ENCODE results near the gene VN1R5.

The VN1R5 gene

GRCh38 chr1:247291161-247291560 lies 35.3 kb downstream of the VN1R5 start:
- H3K4me3 Mint-ChIP-seq: no peak overlapping the region
- no peak overlapping the region for H3K27ac Mint-ChIP-seq
- H3K9me3 Mint-ChIP-seq: peaks cover 9% of the 10 kb centered on the region
- no peaks in the 10 kb centered on the region for H3K4me1 Mint-ChIP-seq
- H3K36me3 Mint-ChIP-seq: no peaks in the 10 kb centered on the region
- H3K27me3 Mint-ChIP-seq: no peaks in the 10 kb centered on the region

GRCh38 chr1:247291833-247292561 lies 36.1 kb downstream of the VN1R5 start:
- no peak overlapping the region for H3K4me3 Mint-ChIP-seq
- H3K27me3 Mint-ChIP-seq: no peaks in the 10 kb centered on the region

GRCh38 chr1:247293047-247293446 lies 37.2 kb downstream of the VN1R5 start:
- H3K4me1 Mint-ChIP-seq: no peaks in the 10 kb centered on the region
- no peak overlapping the region for H3K27ac Mint-ChIP-seq
- peaks cover 3% of the 10 kb centered on the region for H3K9me3 Mint-ChIP-seq
- peaks cover 2% of the 10 kb centered on the region for H3K36me3 Mint-ChIP-seq
- H3K4me3 Mint-ChIP-seq: no peak overlapping the region
- H3K27me3 Mint-ChIP-seq: no peaks in the 10 kb centered on the region

More at GRCh38 chr1:247291833-247292561, 36.1 kb downstream of the VN1R5 start:
- H3K9me3 Mint-ChIP-seq: peaks cover 9% of the 10 kb centered on the region
- no peak overlapping the region for H3K27ac Mint-ChIP-seq
- no peaks in the 10 kb centered on the region for H3K4me1 Mint-ChIP-seq
- H3K36me3 Mint-ChIP-seq: no peaks in the 10 kb centered on the region

GRCh38 chr1:247294282-247294681 lies 38.4 kb downstream of the VN1R5 start:
- Mint-ChIP-seq H3K9me3 (no peaks in the 10 kb centered on the region), H3K4me1 (no peaks in the 10 kb centered on the region), H3K27me3 (no peaks in the 10 kb centered on the region), H3K27ac (no peak overlapping the region), H3K4me3 (no peak overlapping the region), H3K36me3 (peaks cover 2% of the 10 kb centered on the region)

GRCh38 chr1:247295274-247295684 lies 39.4 kb downstream of the VN1R5 start:
- no peaks in the 10 kb centered on the region for H3K9me3 Mint-ChIP-seq
- H3K27me3 Mint-ChIP-seq: no peaks in the 10 kb centered on the region
- H3K4me3 Mint-ChIP-seq: no peak overlapping the region
- no peak overlapping the region for H3K27ac Mint-ChIP-seq
- no peaks in the 10 kb centered on the region for H3K4me1 Mint-ChIP-seq
- H3K36me3 Mint-ChIP-seq: peaks cover 2% of the 10 kb centered on the region

- Mint-ChIP-seq H3K4me3 (no peak overlapping the region), H3K27ac (no peak overlapping the region), H3K27me3 (no peaks in the 10 kb centered on the region), H3K9me3 (no peaks in the 10 kb centered on the region), H3K36me3 (peaks cover 2% of the 10 kb centered on the region), H3K4me1 (no peaks in the 10 kb centered on the region)
Measured at GRCh38 chr1:247295746-247296145, 39.9 kb downstream of the VN1R5 start.

GRCh38 chr1:247296599-247297180 lies 40.8 kb downstream of the VN1R5 start:
- no peak overlapping the region for H3K4me3 Mint-ChIP-seq
- H3K27me3 Mint-ChIP-seq: no peaks in the 10 kb centered on the region
- H3K36me3 Mint-ChIP-seq: peaks cover 2% of the 10 kb centered on the region
- H3K4me1 Mint-ChIP-seq: no peaks in the 10 kb centered on the region
- H3K9me3 Mint-ChIP-seq: no peaks in the 10 kb centered on the region
- no peak overlapping the region for H3K27ac Mint-ChIP-seq

GRCh38 chr1:247297263-247298123 lies 41.6 kb downstream of the VN1R5 start:
- H3K4me3 Mint-ChIP-seq: no peak overlapping the region
- H3K27me3 Mint-ChIP-seq: no peaks in the 10 kb centered on the region
- H3K36me3 Mint-ChIP-seq: peaks cover 6% of the 10 kb centered on the region
- no peaks in the 10 kb centered on the region for H3K9me3 Mint-ChIP-seq
- H3K27ac Mint-ChIP-seq: no peak overlapping the region
- no peaks in the 10 kb centered on the region for H3K4me1 Mint-ChIP-seq

GRCh38 chr1:247298124-247298481 lies 42.2 kb downstream of the VN1R5 start:
- no peaks in the 10 kb centered on the region for H3K27me3 Mint-ChIP-seq
- H3K4me3 Mint-ChIP-seq: no peak overlapping the region
- H3K27ac Mint-ChIP-seq: no peak overlapping the region
- no peaks in the 10 kb centered on the region for H3K4me1 Mint-ChIP-seq
- no peaks in the 10 kb centered on the region for H3K9me3 Mint-ChIP-seq
- peaks cover 10% of the 10 kb centered on the region for H3K36me3 Mint-ChIP-seq

GRCh38 chr1:247298701-247299100 lies 42.8 kb downstream of the VN1R5 start:
- H3K4me1 Mint-ChIP-seq: no peaks in the 10 kb centered on the region
- H3K27ac Mint-ChIP-seq: no peak overlapping the region
- H3K9me3 Mint-ChIP-seq: no peaks in the 10 kb centered on the region
- H3K27me3 Mint-ChIP-seq: no peaks in the 10 kb centered on the region
- no peak overlapping the region for H3K4me3 Mint-ChIP-seq
- H3K36me3 Mint-ChIP-seq: peaks cover 13% of the 10 kb centered on the region

- peaks cover 15% of the 10 kb centered on the region for H3K36me3 Mint-ChIP-seq
- no peak overlapping the region for H3K27ac Mint-ChIP-seq
- H3K9me3 Mint-ChIP-seq: no peaks in the 10 kb centered on the region
Measured at GRCh38 chr1:247299723-247300381, 44.0 kb downstream of the VN1R5 start.

GRCh38 chr1:247300491-247301175 lies 44.8 kb downstream of the VN1R5 start:
- no peak overlapping the region for H3K4me3 Mint-ChIP-seq
- no peaks in the 10 kb centered on the region for H3K4me1 Mint-ChIP-seq
- H3K27me3 Mint-ChIP-seq: no peaks in the 10 kb centered on the region
- no peaks in the 10 kb centered on the region for H3K9me3 Mint-ChIP-seq
- peaks cover 16% of the 10 kb centered on the region for H3K36me3 Mint-ChIP-seq
- no peak overlapping the region for H3K27ac Mint-ChIP-seq

More at GRCh38 chr1:247299723-247300381, 44.0 kb downstream of the VN1R5 start:
- no peaks in the 10 kb centered on the region for H3K4me1 Mint-ChIP-seq
- H3K4me3 Mint-ChIP-seq: no peak overlapping the region
- no peaks in the 10 kb centered on the region for H3K27me3 Mint-ChIP-seq

- Mint-ChIP-seq H3K27me3 (no peaks in the 10 kb centered on the region), H3K27ac (no peak overlapping the region), H3K4me1 (no peaks in the 10 kb centered on the region), H3K9me3 (no peaks in the 10 kb centered on the region), H3K4me3 (no peak overlapping the region), H3K36me3 (peaks cover 16% of the 10 kb centered on the region)
Measured at GRCh38 chr1:247301176-247301540, 45.3 kb downstream of the VN1R5 start.

GRCh38 chr1:247303216-247303615 lies 47.3 kb downstream of the VN1R5 start:
- Mint-ChIP-seq H3K36me3 (peaks cover 18% of the 10 kb centered on the region), H3K9me3 (no peaks in the 10 kb centered on the region), H3K27me3 (no peaks in the 10 kb centered on the region), H3K4me3 (no peak overlapping the region), H3K27ac (no peak overlapping the region), H3K4me1 (no peaks in the 10 kb centered on the region)

- H3K4me1 Mint-ChIP-seq: no peaks in the 10 kb centered on the region
- no peak overlapping the region for H3K27ac Mint-ChIP-seq
- H3K36me3 Mint-ChIP-seq: peaks cover 20% of the 10 kb centered on the region
- H3K4me3 Mint-ChIP-seq: no peak overlapping the region
- H3K27me3 Mint-ChIP-seq: no peaks in the 10 kb centered on the region
- no peaks in the 10 kb centered on the region for H3K9me3 Mint-ChIP-seq
Measured at GRCh38 chr1:247304031-247304430, 48.2 kb downstream of the VN1R5 start.

All from activated naive CD4-positive, alpha-beta T cell treated with anti-CD3 and anti-CD28 coated beads, Interleukin-2, amount 50 U/mL, for 24 hours (primary cell).